Transverse colon (tissue), 4 donors: Measurements from ENCODE around the gene LUC7L2. TPM values are rescaled to one million over a fixed set of nuclear protein-coding genes. Genes with fewer than 3 reads are reported as not detected.
"Not testable (repeated sequence)": the region's sequence is repeated elsewhere in the genome, so short reads cannot be mapped to it uniquely, and the experiment has no call there.

Experiments
- DNase-seq: peaks from one replicate; pipeline ENCODE4 v3.0.0-alpha.2; 2019
- H3K27ac ChIP-seq, 4 donors: fragments of 200-600 bp; sonication (generic); 2 replicates each; pipeline ENCODE4 v1.5.1; 2016 to 2018; ENCODE audit warnings: inconsistent platforms in 4 of 4
- H3K27me3 ChIP-seq: fragments of 200-600 bp; sonication (generic); 2 replicates; pipeline ENCODE4 v1.5.1; 2017; ENCODE audit warnings: inconsistent platforms
- H3K36me3 ChIP-seq, 4 donors: fragments of 200-600 bp; sonication (generic); 2 replicates each; pipeline ENCODE4 v1.5.1; 2017 to 2019; ENCODE audit warnings: inconsistent platforms in 4 of 4
- H3K4me1 ChIP-seq, 4 donors: fragments of 200-600 bp; sonication (generic); 2 replicates each; pipeline ENCODE4 v1.5.1; 2017 to 2020; ENCODE audit warnings: inconsistent platforms in 4 of 4
- H3K4me3 ChIP-seq, 4 donors: fragments of 200-600 bp; sonication (generic); 1 replicate in 1 of 4; 2 replicates in 3 of 4; pipeline versions ENCODE4 v1.5.1 to v1.6.1; 2017 to 2019; ENCODE audit warnings: inconsistent platforms in 4 of 4
- H3K9me3 ChIP-seq, 2 donors: fragments of 200-600 bp; sonication (generic); 2 replicates each; pipeline ENCODE4 v1.5.1; 2017 to 2019; ENCODE audit warnings: inconsistent platforms in 2 of 2
- CTCF ChIP-seq, 5 experiments: fragments of 200-600 bp in 3 of 5; fragments of 450-650 bp in 2 of 5; sonication (generic) in 3 of 5; IDR thresholded peaks; 1 replicate in 2 of 5; 2 replicates in 3 of 5; pipeline ENCODE4 v1.5.1; 2016 to 2017; ENCODE audit warnings: antibody characterized with exemption in 5 of 5, inconsistent platforms in 3 of 5, mild to moderate bottlenecking in 2 of 5, moderate library complexity in 1 of 5
- EP300 ChIP-seq: sonication (generic); formaldehyde crosslinking; IDR thresholded peaks from one replicate; pipeline ENCODE4 v1.6.1; 2017; ENCODE audit warnings: antibody characterized with exemption, low read depth
- POLR2A ChIP-seq: fragments of 450-650 bp; IDR thresholded peaks from one replicate; pipeline ENCODE4 v1.6.1; 2016; ENCODE audit warnings: antibody characterized with exemption, mild to moderate bottlenecking, moderate library complexity
- POLR2AphosphoS5 ChIP-seq, 3 donors: sonication (generic); formaldehyde crosslinking; IDR thresholded peaks; one replicate each; pipeline ENCODE4 v1.6.1; 2016; ENCODE audit warnings: antibody characterized with exemption in 3 of 3
- WGBS, 2 donors: methylation state at CpG; one replicate each; pipeline ENCODE4 v1.1.5; 2018; ENCODE audit warnings: low coverage in 1 of 2; 5-methylcytosine and 5-hydroxymethylcytosine counted together
- in situ Hi-C, 4 donors: fragments of 200-750 bp; cut with MboI; loops; one replicate each; pipeline versions ENCODE4 v1.15.0 to v1.15.1; 2017; ENCODE audit warnings: low sequenced_read_pairs in 3 of 4, low pct_ligation_motif_present in 1 of 4, low pct_unique_long_range_greater_than_20kb in 1 of 4
- intact Hi-C: fragments of 100-400 bp; cut with DNase I; formaldehyde crosslinking; loops from one replicate; pipeline ENCODE4 v1.15.1; 2023; ENCODE audit warnings: low total_unique reads
- total RNA-seq, 4 donors: library from RNA; depleted of rRNA; stranded (reverse); fragments of >200 nt; gene quantifications; one replicate each; pipeline ENCODE4 v1.1.0, GENCODE V29; 2016

Gene LUC7L2
- total RNA-seq, 4 donors from 2014 or later, result 57.3 to 111 (median 76.9) TPM

- no peak for TF ChIP-seq CTCF (IDR thresholded peaks at IDR 0.05)
- TF ChIP-seq POLR2AphosphoS5 (IDR thresholded peaks at IDR 0.05), result no peak
- TF ChIP-seq EP300, result no peak
- TF ChIP-seq POLR2A, result no peak
- in situ Hi-C loops (no loop called here), intact Hi-C loops (no loop called here)
- Histone ChIP-seq H3K27ac (no peak overlapping the region), H3K9me3 (no peaks in the 10 kb centered on the region), H3K4me1 (peaks cover 0 to 6% (median 0%) of the 10 kb centered on the region in 4 donors), H3K27me3 (no peaks in the 10 kb centered on the region), H3K36me3 (peaks cover 0 to 4% (median 0%) of the 10 kb centered on the region in 4 donors), H3K4me3 (no peak overlapping the region)
- no peak for DNase-seq
- 89% methylated on average over 2 of the region's 2 CpGs; no CpG with 5 or more reads in 1 of the 2 donors for WGBS, 2 donors
Measured at GRCh38 chr7:139351027-139351426, 8.7 kb upstream of the LUC7L2 start.

- in situ Hi-C loops, result no loop called here
- Histone ChIP-seq H3K4me3 (no peak overlapping the region), H3K27me3 (no peaks in the 10 kb centered on the region), H3K36me3 (no peaks in the 10 kb centered on the region), H3K27ac (no peak overlapping the region), H3K9me3 (no peaks in the 10 kb centered on the region), H3K4me1 (peaks cover 0 to 15% (median 4%) of the 10 kb centered on the region in 4 donors)
- no peak for DNase-seq
- 88 to 98% methylated on average over 1 to 2 of the region's 2 CpGs for WGBS, 2 donors
- intact Hi-C loops, result no loop called here
- TF ChIP-seq CTCF (IDR thresholded peaks at IDR 0.05) (no peak), POLR2A (no peak), EP300 (no peak), POLR2AphosphoS5 (IDR thresholded peaks at IDR 0.05) (no peak)
Measured at GRCh38 chr7:139354729-139355128, 5.0 kb upstream of the LUC7L2 start.

- Histone ChIP-seq H3K4me3 (no peak overlapping the region), H3K27ac (no peak overlapping the region), H3K36me3 (no peaks in the 10 kb centered on the region), H3K4me1 (peaks cover 0 to 15% (median 4%) of the 10 kb centered on the region in 4 donors), H3K9me3 (no peaks in the 10 kb centered on the region), H3K27me3 (no peaks in the 10 kb centered on the region)
- no peak for DNase-seq
- intact Hi-C loops, result no loop called here
- no peak for TF ChIP-seq CTCF (IDR thresholded peaks at IDR 0.05)
- TF ChIP-seq POLR2A, result no peak
- TF ChIP-seq EP300, result no peak
- no peak for TF ChIP-seq POLR2AphosphoS5 (IDR thresholded peaks at IDR 0.05)
- WGBS, 2 donors, result 92 to 97% methylated on average over 1 of the region's 1 CpG
- in situ Hi-C loops, result no loop called here
Measured at GRCh38 chr7:139355320-139355719, 4.4 kb upstream of the LUC7L2 start.

GRCh38 chr7:139357729-139358506 is 1.8 kb upstream of the LUC7L2 start:
- 89 to 91% methylated on average over 26 to 27 of the region's 27 CpGs for WGBS, 2 donors
- H3K4me1 ChIP-seq, result peaks cover 7 to 35% (median 20%) of the 10 kb centered on the region in 4 donors
- intact Hi-C loops, in situ Hi-C loops, H3K36me3 ChIP-seq, H3K27me3 ChIP-seq, DNase-seq, H3K9me3 ChIP-seq: not testable (repeated sequence)
- peak overlapping the region in 3 of 4 donors; percentile 78 to 96 (median 94) for H3K4me3 ChIP-seq
- peak overlapping the region; percentile 98 to 100 (median 100) for H3K27ac ChIP-seq
